SKM-1 treated with dmso at 0.1 percent for 144 hours (cell line): ENCODE data around the gene FRAT2.
A peak's percentile ranks its signal among the peaks of the same experiment; 100 is the strongest.

Experiments
- DNase-seq: peaks from one replicate; lab custom pipeline; 2025; ENCODE audit not compliant: unreplicated experiment; lab: John Stamatoyannopoulos, UW

Gene FRAT2, protein sequence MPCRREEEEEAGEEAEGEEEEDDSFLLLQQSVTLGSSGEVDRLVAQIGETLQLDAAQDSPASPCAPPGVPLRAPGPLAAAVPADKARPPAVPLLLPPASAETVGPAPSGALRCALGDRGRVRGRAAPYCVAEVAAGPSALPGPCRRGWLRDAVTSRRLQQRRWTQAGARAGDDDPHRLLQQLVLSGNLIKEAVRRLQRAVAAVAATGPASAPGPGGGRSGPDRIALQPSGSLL

DNA sequence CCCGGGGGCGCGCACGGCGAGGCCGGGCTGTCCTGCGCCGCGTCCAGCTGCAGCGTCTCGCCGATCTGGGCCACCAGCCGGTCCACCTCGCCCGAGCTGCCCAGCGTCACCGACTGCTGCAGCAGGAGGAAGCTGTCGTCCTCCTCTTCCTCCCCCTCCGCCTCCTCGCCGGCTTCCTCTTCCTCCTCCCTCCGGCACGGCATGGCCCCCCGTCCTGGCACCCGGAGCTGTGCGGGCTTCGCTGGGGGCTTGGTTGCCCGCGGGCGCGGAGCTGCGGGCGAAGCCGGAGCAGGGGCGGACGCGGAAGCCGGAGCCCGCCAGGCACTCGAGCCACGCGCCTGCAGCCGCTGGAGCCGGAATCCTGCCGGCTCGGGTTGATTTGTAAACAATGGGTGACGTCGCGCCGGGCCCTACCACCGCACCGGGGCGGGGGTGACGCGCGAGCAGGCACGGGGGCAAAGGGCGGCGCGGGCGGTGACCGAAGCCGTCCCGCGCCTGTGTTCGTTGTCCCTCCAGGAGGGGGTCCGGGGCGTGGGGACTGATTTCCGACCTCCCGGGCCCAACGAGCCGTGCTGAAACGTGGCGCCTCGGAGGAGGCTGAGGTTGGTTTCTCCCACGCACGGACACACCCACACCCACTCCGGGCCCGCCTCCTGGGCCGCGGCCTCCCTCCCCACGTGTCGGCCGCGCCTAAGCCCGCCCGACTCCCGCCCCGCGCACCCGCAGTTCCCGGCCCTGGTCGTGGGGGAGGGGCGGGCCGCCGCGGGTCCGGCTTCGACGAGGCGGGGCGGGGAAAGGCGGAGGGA is at the start of gene FRAT2:
Gene FRAT2 (minus strand): TSS at position 360 of the 806 bp plus-strand sequence. CDS start 157 bp downstream, at position 203.
- DNase-seq: peak; percentile 82

- DNase-seq: no peak
Observed at GRCh38 chr10:97384156-97384555, 49.6 kb upstream of the FRAT2 start.

- DNase-seq: no peak
Observed at GRCh38 chr10:97383159-97383558, 48.6 kb upstream of the FRAT2 start.

DNA sequence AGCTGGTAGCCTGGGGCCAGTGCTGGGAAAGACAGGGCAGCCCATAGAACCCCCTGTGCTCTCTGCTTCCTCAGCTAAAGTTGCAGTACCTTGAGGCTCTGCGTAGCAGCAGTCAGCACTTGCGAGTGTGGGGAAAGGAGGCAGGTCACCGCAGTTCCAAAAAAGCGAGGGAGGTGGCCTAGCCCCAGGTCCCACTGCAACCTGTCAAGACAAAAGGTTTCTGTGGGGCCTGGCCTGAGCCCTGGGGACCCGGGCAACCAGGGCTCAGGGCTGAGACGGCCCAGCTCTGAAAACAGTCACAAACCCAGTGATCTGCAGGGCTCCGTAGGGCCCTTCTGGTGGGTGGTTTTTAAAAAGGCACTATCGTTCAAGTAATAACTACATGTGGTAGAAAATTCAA is 47.1 kb upstream of the FRAT2 start:
- DNase-seq: no peak

DNA sequence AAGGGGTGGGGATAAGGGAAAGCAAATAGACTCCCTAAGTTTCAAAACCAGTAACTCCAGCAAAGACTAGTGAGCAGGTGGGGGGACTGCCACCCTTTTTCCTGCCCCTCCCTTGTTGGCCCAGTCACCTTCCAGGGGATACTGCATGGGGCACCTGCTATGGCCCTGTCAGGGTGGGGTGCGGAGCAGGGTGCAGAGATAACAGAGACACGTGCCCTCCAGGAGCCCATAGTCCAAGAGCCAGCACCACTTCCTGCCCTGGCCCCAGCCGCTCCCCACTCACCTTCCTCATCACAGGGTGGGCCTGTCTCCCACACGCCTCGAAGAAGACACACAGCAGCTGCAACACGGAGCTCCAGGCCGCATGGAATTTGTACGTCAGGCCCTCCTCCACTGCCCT is 46.0 kb upstream of the FRAT2 start:
- DNase-seq: no peak

- no peak for DNase-seq
Observed at GRCh38 chr10:97378933-97379921, 44.7 kb upstream of the FRAT2 start.

DNA sequence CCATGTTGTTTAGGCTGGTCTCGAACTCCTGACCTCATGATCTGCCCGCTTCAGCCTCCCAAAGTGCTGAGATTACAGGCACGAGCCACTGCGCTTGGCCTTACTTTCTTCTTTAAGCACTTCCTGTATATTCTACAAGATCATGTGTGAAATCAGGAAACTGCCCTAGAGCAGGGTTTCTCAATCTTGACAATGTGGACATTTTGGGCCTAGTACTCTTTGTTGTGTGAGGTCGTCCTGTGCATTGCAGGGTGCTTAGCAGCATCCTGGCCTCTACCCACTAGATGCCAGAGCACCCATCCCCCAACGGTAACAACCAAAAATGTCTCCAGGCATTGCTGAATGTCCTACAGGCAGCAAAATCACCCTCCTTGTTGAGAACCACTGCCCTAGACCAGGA is 41.9 kb upstream of the FRAT2 start:
- peak; percentile 95 for DNase-seq

DNA sequence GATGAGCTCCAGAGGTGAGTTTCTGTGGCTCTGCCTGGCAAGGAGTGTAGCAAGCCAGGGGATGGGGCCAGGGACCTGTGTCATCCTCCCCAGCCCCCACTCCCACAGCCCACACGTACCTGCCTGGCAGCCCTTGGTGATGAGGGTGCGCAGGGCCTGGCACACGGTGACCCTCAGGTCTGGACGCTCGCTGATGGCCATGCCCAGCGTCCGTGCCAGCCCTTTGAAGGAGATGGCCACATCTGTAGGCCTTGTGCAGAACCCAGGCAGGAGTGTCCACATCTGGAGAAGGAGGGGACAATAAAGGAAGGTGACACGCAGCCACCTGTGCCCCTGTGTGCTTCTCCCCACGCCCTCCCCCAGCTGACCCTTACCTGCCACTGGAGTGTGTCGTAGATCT is 38.9 kb upstream of the FRAT2 start:
- DNase-seq: no peak

DNA sequence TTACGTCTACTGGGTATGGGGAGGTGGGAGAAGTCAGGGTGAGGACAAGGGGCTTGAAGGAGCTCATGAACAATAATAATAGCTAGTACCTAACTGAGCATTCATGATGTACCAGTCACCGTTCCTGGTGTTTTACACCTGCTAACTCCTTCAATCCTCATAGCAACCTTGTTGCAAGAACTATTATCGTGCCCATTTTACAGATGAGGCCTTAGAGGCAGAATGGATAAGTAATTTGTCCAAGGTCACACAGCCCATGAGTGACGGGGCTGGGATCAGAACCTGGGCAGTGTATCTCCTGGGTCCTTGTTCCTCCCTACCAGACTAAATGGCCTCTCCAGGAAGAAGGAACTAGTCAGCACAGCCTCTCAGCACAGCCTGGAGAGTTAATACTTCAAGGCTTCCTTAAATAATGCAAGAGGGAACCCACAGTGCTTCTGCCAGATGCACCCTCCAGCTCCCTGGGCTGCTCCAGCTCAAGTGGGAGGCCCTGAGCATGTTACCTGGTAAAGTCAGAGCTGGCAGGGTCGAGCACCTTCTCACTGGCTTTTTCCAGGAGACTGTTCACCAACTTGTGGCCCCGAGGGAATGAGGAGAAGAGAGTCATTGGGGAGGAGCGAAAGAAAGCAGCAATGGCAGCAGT is 37.8 kb upstream of the FRAT2 start:
- no peak for DNase-seq

DNA sequence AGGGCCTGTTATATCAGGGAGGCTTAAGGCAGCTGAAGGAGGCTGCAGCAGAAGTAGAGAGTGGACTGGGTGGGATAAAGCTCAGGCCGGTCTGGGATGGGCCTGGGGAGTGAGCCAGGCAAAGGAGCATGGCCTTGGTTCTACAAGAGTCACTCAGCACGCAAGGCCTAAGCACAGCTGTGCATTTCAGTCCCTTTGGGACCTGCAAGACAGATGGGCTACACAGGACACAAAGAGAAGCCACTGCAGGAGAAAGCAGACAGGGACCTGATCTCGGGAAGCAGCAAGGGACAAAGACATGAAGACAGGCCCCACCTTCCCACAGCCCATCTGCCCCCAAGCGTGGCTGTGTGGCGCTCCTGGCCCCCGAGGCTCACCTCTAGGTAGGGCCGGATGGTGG is 37.2 kb upstream of the FRAT2 start:
- no peak for DNase-seq

DNA sequence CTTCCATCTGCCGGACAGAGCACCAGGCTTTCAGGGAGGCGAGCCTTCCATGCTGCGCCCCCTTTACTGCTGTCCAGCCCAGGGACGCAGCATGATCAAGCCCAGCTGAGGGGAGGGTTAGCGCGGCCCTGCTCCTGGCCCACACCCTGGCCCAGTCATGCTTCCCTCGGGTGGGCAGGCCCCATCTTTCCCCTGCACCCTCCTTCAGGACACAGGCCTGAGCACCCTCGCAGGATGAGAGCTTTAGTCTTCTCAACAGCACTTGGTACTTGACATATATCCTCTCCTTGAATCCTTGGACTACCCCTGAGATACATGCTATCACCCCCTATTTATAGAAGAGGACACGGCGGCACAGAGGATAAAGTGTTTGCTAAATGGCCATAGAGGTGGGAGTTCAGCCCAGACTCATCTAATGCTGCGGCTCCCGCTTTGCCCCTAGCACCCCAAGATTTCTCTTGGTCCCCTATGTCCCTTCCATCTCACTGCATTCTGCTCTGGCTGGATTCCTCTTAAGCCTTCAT is 32.7 kb upstream of the FRAT2 start:
- no peak for DNase-seq

DNA sequence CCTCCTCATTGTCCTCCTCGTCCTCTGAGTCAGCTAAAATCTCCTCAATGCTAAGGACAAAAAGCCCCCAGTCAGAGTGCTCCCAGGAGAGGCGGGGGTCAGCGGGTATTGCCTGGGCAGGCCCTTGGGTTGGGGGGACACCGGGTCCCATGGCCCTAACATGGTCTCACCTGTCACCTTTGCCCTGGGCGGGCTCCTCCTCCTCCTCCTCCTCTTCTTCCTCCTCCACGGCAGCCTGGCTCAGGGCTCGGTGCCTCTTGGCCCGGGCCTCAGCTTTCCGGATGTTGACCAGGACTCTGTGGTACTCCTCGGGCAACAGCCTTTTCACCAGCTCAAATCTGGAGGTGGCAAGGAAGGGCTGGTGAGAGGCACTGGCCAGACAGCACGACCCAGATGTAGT is 32.0 kb upstream of the FRAT2 start:
- DNase-seq: no peak

DNA sequence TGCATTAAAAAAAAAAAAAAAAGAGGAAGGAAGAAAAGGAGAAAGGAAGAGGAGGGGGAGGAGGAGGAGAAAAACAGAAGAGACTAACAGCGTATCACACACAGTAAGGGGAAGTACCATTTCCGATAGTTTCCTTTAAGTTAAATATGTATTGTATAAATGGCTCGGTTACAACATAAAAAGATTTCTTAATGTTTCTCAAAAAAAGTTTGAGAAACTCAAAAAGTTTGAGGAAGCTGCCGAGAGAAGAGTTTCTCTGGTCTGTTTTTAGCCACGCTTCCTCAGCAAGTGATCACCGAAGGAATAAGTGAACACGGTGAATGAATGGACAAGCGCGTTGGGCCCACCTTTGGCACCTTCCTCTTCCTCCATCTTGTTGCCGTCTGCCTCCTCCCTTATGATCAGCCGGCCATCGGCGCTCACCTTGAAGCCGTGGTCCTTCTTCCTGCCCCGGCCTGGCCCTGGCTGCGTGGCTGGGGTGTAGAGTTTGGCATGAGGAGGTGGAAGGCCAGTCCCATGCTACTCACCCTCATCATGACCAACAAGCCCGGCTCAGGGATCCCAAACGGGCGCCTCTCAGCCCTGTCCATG is 31.3 kb upstream of the FRAT2 start:
- peak; percentile 100 for DNase-seq

DNA sequence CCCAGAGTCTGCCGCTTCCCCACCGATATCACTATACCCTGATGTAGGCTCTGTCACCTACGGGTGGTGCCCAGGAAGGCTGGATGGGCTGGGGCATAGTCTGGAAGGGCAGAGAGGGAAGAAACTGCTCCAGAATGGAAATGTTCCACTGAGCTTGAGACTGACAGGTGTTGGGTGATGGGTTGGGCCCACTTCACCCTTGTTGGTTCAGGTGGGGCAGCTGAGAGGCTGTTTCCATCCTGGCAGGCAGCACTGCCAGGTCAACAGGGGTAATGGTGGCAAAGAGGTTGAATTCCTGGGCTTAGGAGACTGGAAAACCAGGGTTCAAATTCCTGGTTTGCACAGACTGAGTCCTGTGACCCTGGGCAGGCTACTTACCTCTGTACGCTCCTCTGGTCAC is 28.5 kb upstream of the FRAT2 start:
- no peak for DNase-seq

DNA sequence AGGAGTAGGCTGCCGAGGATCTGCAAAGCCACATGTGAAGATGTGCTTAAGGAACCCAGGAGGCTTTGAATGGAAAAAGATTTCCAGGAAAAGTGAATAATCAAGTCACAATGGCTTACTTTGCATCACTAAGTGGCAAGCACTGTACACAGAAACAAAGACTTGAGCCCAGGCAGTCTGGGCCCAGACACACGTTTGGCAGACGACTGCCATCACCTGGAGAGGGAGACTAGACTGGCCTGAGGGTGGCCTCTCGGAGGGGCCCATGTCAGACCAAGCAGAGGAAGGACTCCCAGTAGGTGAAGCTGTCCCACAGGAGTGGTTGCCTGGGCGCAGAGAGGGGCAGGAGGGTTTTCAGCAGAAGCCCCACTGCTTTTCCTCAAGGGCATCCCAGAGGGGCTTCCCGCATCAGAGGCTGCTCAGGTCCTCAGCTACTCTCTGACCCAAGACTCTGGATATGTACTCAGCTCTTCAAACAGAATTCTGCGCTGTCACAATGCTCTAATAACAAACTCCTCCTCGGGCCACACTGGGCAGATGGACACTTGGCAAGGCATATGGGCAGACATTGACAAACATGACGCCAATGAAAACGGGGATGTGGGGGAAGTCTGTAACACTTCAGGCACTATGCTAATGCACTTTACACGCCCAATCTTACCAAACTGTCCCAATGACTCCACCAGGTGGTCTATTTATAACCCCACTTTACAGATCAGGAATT is 27.9 kb upstream of the FRAT2 start:
- DNase-seq: no peak

GRCh38 chr10:97361537-97361901 is 27.0 kb upstream of the FRAT2 start:
- DNase-seq: no peak

DNA sequence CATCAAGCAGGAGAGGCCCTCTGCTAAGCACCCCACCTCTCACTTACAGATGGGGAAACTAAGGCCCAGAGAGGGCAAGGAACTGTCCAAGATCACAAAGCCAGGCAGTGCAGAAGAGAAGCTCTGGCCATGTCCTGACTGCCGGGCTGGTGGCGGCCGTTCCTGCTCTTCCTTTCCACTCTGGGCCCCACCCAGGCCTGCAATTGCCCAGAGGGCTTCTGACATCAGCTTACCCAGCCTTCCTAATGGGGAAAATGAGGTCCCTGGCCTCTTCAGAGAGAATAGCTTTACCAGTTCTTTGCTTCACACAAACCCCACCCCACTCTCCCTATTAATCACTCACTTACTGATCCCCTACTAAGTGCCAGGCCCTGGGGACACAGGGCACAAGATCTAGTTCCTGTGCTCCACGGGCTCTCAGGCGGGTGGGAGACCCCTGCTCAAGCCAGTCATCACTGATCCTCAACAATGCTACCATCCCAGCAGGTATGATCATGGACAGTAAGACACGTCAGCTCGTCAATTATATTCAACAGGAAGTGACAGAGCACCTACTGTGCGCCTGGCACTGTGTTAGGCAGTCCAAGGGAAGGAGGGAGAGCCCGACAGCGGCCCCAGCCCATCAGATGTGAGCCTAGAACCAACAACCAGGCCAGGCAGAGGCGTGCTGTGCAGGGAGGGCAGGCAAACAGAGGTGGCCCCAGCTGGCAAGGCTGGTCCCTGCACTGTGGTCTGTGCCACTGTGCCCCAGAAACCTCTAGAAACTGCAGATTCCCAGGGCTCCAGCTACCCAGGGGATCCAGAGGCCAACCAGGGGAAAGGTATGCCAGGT is 26.4 kb upstream of the FRAT2 start:
- DNase-seq: no peak

- no peak for DNase-seq
Observed at GRCh38 chr10:97358781-97359180, 24.3 kb upstream of the FRAT2 start.

DNA sequence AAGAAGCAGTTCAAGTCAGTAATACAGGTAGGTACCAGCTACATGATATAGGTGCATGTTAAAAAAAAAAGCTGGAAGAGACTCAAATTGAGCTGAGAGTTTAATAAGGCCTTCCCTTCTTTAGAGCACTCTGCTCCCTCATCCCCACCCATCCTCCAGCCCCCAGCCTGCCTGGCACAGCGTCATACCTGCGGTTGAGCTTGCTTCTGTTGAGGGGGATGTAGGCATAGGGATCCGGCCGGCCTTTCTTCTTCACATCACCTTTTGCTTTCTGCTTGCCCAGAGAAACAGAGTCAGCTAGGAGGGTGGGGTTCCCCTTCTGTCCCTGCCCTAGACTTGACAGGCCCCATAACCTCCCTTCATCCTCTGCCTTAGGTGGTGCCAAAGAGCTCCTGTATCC is 23.8 kb upstream of the FRAT2 start:
- no peak for DNase-seq
